Stimulated activated naive CD4-positive, alpha-beta T cell (primary cell): ENCODE data around the gene MBD3.
A peak's percentile ranks its signal among the peaks of the same experiment; 100 is the strongest.
"Not testable (repeated sequence)": the region's sequence is repeated elsewhere in the genome, so short reads cannot be mapped to it uniquely, and the experiment has no call there.

Experiments
- DNase-seq, 6 experiments: peaks; one replicate each; lab custom pipeline; 2025; lab: John Stamatoyannopoulos, UW

MBD3 gene

DNA sequence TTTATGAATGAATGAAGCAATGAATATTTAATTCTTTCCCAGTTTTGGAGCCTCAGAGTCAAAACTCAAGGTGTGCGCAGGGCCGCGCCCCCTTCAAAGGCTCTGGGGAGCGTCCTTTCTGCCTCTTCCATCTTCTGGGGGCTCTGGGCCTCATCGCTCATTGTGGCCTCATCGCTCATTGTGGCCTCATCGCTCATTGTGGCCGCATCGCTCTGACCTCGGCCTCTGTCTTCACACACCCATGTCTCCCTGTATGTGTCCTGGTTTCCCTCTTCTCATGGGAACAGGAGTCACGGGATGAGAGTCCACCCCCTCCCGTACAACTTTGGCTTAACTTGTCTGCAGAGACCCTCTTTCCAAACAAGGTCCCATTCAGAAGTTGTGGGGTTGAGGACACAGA is 21.3 kb downstream of the MBD3 start:
- DNase-seq = no peak

DNA sequence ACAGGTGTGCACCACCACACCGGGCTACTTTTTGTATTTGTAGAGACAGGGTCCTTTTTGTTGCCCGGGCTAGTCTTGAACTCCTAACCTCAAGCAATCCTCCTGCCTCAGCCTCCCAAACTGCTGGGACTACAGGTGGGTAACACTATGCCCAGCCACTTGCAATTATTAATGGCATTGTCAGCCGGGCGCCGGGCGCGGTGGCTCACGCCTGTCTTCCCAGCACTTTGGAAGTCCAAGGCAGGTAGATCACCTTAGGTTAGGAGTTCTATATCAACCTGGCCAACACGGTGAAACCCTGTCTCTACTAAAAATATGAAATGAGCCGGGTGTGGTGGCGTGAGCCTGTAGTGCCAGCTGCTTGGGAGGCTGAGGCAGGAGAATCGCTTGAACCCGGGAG is 21.8 kb downstream of the MBD3 start:
- DNase-seq = no peak

DNA sequence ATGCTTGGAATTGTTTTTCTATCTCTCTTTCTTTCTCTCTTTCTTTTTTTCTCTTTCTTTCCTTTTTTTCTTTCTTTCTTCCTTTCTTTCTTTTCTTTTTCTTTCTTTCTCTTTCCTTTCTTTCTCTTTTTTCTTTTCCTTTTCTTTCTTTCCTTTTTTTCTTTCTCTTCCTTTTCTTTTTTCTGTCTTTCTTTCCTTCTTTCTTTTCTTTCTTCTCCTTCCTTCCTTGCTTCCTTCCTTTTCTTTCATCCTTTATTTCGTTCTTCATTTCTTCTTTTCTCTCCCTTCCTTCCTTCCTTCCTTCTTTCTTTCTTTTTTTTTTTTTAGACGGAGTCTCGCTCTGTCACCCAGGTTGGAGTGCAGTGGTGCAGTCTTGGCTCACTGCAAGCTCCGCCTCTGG is 22.7 kb downstream of the MBD3 start:
- no peak for DNase-seq

DNA sequence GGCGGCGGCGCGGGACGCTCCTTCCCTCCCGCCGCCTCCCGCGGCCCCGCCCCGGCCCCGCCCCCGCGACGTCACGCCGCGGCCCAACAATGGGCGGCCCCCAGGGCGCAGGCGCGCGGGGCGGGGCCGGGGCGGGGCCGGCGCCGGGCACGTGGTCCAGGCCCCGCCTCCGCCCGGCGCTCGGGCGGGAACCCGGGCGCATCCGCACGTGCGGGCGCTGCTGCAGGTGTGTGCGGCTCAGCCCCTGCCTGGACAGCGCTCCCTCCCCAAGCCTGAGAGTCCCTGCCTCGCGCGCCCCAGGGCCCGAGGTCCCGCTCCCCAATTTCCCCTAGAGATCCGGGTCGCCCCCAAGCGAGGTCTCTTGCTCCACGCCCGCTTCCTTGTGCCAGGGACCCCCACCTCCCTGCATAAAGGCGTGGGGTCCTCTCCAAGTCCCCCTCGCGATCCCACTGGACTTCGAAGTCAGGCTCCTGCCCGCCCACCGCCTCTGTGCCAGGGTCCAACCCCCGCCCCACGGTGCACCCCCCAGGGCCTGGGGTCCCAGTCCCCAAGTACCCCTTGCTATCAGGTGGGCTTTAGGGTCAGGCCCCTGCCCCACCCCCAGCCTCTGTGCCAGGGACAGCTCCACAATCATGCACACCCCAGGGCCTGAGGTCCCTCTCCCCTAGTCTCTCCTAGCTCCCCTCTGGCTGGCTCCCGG is 24.2 kb downstream of the MBD3 start, which contains the start of gene MEX3D:
MEX3D (minus strand) TSS at position 6 of the 700 bp plus-strand sequence. CDS start 267 bp downstream, outside the sequence.
- peak; percentile 52 to 85 (median 78) for DNase-seq

DNA sequence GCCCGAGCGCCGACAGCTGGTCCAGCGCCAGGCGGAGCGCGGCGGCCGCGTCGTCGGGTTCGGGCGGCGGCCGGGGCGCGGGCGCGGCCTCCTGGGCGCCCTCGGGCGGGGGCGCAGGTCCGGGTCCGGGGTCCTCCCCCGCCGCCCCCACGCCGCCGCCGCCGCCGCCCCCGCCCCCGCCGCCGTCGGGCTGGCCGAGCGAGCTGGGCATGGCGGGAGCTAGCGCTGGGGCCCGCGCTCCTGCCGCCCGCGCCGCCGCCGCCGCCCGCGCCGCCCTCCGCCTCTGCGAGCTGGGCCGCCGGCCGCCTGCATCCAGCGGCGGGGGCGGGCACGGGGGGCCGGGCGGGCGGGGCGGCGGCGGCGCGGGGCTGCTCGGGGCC is 24.8 kb downstream of the MBD3 start:
- DNase-seq = no peak

DNA sequence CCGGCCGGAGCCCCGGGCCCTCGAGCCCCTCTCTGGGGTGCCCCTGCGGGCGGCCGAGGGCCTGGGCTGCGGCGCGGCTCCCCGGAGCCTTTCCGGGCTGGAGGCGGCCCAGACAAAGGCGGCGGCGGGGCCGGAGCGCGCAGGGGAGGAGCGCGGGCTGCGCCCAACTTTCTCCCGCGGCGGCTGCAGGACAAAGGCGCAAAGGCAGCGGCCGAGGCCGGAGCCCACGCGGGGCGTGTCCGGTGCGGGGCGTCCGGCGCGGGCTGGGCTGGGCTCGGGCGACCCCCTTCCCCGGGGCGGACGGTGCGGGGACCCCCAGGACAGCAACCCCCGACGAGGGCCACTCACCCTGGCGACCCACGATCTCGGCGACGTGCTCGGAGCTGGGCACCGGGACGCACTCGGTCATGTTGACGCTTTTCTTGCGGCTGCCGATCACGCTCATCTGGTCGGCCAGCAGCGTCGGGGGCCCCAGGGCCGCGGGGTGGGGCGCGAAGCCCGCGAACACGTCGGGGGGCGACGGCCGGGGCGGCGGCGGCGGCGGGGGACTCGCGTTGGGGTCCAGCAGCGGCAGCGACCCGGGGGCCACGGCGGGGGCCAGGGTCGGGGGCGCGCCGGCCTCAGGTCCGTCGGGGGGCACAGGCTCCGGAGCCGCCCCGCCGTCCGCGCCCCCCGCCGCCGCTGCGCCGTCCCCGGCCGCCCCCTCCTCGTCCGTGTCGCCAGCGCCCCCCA is 25.4 kb downstream of the MBD3 start:
- DNase-seq = peak in 2 of 6 experiments; percentile 8 to 28

DNA sequence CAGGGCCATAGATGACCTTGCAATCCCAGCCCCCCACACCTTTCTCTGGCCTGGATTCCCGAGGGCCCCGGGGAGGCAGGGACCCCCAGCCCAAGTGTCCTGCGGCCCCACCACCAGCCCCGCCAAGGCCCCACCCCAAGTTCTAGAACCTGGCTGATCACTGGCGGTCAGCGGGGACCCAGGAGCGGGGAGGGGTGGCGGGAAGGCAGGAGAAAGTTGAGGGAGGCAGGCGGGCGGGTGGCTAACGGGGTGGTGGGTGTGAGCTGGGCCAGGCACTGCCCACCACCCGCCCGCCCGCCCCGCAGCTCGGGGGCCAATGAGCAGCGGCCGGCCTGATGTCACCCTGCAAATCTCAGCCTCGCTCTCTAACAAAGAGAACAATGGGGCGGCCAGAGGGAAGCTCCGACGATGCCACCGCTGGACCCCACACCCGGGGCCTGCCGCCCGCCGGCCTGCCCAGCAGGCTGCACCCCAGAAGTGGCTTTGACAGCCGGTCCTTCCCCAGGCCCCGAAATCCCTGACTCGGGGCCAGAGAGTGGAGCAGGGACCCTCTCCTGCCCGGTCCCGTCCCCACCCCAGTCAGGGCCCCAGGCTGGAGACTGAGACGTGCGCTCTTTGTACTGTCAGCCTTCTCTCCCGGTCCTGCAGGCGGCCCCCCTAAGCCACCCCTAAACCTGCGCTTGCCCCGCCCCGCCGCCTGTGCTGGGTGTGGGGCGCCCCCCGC is 26.1 kb downstream of the MBD3 start:
- peak in 2 of 6 experiments; percentile 25 to 28 for DNase-seq

DNA sequence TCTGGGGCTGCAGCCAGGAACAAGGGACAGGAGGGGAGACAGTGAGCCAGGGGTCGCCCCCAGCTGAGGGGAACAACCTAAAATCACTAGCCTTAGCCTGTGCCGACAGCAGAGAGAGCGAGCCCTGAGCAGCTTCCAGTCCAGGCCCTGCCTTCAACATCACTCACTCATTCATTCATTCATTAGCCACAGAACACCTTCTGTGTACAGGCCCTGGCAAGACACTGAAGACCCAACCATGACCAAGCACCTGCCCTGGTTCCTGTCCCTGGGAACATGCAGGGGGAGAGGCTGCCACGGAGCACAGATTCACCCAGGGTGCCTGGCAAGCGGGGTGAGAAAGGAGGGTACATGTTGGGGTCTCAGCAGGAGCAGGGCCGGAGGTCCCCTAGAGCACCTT is 29.4 kb downstream of the MBD3 start:
- no peak for DNase-seq

DNA sequence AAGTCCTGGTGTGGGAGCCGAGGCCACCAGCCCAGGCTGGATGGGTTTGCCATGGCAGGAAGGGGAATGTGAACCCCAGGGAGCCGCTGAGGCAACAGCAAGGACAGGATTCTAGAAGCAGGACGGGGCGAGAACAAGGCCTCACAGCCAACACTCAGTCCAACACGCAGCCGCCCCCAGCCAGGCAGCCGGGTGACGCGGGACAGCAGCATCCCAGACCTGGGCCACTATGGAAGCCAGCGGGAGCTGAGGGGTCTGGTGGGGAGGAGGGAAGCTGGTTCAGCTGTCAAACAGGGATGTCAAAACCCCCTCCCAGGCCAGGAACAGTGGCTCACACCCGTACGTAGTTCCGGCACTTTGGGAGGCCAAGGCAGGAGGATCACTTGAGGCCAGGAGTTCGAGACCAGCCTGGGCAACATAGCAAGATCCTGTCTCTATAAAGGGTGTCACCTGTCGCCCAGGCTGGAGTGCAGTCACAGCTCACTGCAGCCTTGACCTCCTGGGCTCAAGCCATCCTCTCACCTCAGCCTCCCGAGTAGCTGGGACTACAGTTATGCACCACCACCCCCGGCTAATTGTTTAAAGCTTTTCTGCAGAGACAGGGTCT is 31.3 kb downstream of the MBD3 start:
- no peak for DNase-seq

DNA sequence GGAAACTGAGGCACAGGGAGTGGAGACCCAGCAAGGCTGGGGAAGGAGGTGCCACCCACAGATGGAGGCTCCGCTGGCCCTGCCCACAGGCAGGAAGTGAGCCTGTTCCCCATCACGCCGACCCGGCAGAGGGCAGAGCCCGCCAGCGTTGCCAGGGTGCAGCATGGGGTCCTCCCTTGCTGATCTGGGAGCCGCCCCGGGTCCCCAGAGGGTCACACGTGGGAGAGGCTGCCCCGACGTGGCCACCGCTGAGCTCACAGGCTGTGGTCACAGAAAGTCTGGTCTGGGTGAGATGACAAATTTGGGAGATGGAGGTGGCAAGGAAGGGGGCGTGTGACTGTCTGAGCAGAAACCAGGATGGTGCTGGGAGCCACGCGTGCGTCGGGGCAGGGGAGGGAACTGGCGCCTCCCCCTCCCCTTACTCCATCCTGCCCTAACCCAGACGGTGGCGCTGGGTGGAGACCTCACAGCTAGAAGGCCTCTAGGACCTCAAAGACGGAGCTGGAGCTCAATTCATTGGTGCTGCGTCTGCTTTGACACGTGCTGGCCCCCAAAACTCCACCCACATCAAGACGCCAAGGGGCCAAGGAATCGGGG is 32.3 kb downstream of the MBD3 start:
- DNase-seq = no peak

DNA sequence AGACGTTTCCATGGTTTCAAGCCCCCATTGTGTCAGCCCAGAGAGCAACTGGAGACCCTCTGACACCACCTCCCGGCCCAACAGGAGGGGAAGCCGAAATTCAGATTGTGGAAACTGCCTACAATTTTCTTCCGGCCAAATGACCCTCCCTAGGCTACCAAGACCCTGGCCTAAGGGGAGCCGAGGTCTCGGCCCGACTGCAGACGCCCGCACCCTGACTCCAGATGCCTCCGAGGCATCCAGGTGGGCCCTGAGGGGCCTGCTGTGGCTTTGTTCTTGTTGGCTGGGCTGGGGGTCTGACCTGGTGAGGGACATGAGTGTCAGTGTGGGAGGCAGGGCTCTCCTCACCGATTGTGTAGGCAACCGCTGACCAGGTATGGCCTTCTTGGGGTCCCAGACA is 34.1 kb downstream of the MBD3 start:
- no peak for DNase-seq

DNA sequence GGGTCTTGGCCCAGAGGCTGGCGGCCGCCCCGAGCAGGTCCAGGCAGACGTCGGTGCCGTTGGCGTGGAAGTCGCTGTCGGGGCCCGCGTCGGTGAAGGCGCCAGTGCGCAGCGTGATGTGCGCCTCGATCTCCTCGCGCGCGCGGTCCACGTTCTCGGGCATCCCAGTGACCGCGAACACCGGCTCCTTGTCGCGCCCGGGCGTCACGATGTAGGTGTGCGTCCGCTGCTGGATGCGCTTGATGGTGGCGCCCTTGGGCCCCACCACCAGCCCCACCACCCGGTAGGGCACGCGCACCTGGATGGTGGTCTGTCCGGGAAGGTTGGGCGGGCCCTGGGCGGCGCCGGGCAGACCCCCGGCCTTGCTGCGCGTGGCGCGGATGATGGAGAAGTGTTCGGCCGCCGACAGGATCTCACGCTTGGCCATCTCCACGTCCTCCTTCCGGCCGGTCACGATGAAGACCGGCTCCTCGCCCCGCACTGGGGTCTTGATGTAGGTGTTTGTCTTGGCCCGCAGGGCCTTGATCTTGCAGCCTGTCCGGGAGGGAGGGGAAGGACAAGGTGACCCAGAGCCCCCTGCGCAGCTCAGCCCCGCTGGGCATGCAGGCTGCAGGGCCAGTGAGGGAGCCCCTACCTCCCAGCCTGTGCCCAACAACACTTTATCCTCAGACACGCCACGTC is 36.1 kb downstream of the MBD3 start:
- no peak for DNase-seq

DNA sequence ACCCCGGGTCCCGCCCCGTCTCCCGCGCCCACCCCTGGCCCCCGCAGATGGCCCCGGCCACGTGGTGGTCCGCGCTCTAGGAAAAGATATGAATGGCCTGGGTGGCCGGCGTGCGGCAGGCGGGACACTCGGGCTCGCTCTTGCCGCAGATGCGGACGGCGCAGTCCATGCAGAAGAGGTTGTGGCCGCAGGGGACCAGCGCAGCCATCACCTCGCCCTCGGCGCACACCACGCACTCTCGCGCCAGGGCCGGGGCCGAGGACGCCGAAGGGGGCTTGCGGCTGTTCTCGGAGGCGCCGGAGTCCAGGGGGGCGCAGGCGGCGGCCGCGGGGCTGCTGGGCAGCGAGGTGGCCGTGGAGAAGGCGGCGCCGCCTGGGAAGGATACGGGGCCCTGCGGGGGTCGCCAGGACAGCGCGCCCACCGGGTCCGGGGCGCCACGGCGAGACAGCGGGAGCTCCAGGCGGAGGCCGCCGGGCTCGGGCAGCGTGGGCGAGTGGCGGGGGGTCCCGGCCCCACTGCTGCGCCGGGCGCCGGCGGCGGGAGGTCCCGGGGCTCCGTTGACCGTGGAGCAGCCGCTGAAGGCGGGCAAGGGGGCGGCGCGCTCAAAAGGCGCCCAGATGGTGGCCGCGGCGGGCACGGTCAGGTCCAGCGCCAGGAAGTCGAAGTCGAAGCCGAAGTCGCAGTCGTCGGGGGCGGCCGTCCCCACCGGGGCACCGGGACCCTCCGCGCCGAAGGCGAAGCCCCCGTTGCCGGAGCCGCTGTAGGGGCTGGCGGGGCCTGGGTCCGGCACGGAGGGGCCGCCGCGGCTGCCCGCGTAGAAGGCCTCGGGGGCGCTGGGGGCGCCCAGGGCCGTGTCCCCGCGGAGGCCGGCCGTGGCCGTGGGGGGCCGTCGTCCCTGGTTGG is 36.9 kb downstream of the MBD3 start:
- DNase-seq = no peak

DNA sequence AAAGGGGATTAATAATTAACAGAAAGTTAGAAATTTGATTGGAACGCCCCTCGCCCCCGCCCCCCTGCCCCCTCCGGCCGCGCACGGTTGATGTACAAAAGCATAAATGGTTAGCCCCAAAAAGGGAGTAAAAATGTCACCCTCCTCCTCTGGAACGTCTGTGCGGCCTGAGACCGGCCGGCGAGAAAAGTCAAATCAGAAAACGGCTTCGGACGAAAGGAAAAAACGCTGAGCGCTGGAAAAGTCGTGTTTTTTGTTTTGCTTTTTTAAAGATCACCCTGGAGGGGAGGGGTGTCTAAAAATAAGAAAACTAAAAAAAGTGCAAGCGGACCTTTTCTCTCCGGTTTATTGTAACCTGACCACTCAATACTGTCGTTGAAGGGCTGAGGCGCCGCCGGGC is 37.7 kb downstream of the MBD3 start:
- DNase-seq = no peak

DNA sequence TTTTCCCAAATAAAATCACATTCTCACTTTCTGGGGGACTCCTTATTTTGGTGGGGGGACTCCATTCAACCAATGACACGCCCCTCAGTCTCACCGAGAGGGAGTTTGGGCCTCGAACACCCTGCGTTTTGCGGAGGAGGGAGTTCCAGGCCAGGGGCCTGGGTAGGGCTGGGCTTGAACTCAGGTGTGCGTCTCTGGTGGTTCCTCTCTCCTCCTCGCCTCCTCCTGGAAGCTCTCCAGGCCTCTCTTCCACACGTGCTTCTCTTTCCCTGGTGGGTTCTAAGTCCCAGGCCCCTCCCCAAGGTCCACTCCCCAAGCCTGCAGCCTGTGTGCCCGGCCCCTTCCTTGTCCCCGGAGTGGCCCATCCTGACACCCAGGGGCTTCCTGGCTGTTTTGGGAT is 39.2 kb downstream of the MBD3 start:
- no peak for DNase-seq

DNA sequence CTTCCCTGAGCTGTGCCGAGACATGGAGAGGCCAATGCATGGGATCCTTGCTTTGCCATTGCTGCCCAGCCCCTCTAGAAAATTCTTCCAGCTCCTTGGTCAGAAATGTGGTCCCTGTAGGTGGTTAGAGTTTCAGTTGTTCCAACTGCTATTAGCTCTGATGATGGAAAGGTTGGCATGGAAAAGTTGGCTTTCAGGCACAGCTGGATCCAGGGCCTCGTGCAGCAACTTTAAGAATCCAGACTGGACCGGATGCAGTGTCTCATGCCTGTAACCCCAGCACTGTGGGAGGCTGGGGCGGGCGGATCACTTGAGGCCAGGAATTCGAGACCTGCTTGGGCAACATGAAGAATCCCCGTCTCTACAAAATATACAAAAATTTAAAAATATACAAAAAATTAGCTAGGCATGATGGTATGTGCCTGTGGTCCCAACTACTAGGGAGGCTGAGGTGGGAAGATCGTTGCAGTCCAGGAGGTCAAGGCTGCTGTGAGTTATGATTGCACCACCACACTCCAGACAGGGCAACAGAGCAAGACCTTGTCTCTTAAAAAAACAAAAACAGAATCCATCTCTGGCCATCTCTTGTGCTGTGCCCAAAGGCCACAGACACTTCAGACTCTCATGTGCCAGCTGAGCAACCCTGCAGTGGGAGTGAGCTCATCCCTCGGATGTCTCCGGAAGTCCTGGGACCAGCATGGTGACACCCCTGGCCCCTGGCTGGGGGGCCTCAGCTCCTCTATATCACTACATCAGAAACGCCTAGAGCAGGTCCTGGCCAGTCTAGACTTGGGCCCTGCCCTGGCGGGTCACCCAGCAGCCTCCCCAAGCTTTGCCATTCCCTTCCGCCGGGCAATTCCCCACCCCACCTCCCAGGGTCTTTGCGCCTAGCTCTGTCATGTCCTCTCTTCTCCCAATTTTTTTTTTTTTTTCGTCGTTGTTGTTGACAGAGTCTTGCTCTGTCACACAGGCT is 41.3 kb downstream of the MBD3 start:
- DNase-seq = no peak

DNA sequence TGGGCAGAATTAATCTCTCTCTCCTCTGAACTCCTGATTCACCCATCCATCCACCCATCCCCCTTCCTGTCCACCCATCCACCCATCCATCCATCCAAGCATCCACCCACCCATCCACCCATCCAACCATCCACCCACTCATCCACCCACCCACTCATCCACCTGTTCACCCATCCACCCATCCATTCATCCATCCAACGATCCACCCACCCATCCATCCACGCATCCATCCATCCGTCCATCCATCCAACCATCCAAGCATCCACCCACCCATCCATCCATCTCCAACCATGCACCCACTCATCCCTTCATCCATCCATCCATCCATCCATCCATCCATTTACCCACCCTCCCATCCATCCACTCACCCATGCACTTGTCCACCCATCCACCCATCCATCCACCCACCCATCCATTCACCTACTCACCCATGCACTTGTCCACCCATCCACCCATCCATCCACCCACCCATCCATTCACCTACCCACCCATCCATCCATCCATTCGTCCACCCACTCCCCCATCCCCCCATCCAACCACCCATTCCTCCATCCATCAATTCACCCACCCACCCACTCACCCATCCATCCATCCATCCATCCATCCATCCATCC is 43.2 kb downstream of the MBD3 start:
- DNase-seq = no peak

DNA sequence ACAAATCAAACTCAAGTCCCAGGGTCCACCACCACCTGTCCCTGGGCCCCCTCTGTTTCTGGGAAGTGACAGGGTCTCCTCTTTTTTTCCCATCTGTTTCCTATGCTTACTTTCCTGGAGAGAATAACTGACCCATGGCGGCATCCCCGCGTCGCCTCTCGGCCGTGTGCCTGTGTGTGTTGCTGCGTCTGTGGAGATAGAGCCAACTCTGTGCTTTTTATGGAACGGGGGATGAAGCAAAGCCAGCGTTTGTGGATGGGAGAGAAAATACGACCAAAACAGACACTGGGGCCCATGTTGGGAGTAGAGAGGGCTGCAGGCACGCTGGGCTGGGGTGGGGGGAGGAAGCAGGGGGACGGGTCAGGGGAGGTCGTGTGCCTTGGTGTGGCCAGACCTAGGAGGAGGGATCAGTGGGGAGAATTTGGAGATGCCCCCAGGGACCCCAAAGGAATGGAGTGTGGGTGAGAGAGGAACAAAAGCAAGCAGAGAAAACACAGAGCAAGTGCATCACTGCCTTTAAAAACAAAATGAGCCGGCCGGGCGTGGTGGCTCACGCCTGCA is 52.2 kb downstream of the MBD3 start:
- no peak for DNase-seq

DNA sequence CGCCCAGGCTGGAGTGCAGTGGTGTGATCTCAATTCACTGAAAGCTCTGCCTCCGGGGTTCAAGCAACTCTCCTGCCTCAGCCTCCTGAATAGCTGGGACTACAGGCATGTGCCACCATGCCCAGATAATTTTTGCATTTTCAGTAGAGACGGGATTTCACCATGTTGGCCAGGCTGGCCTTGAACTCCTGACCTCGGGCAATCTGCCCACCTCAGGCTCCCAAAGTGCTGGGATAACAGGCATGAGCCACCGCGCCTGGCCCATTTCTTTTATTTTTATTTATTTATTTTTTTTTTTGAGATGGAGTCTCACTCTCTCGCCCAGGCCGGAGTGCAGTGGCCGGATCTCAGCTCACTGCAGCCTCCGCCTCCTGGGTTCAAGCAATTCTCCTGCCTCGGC is 52.9 kb downstream of the MBD3 start:
- DNase-seq = not testable (repeated sequence)
